Stimulated activated naive CD4-positive, alpha-beta T cell (primary cell): ENCODE measurements around the gene KCNQ1.
"Not testable (repeated sequence)": the region's sequence is repeated elsewhere in the genome, so short reads cannot be mapped to it uniquely, and the experiment has no call there.

Source experiments
- DNase-seq, 6 experiments: peaks; one replicate each; lab custom pipeline; 2025; lab: John Stamatoyannopoulos, UW

KCNQ1 gene

GRCh38 chr11:2474059-2474901 is 29.5 kb downstream of the KCNQ1 start:
- no peak for DNase-seq

- DNase-seq = no peak
Observed at GRCh38 chr11:2475136-2475918, 30.5 kb downstream of the KCNQ1 start.

GRCh38 chr11:2477254-2477653 is 32.4 kb downstream of the KCNQ1 start:
- DNase-seq = no peak

GRCh38 chr11:2477936-2478335 is 33.1 kb downstream of the KCNQ1 start:
- no peak for DNase-seq

- DNase-seq = not testable (repeated sequence)
Observed at GRCh38 chr11:2480067-2480873, 35.5 kb downstream of the KCNQ1 start.

GRCh38 chr11:2480874-2481220 is 36.0 kb downstream of the KCNQ1 start:
- no peak for DNase-seq

GRCh38 chr11:2481253-2481652 is 36.4 kb downstream of the KCNQ1 start:
- DNase-seq = no peak

GRCh38 chr11:2482204-2482603 is 37.4 kb downstream of the KCNQ1 start:
- no peak for DNase-seq

- no peak for DNase-seq
Observed at GRCh38 chr11:2482745-2483144, 37.9 kb downstream of the KCNQ1 start.

- DNase-seq = no peak
Observed at GRCh38 chr11:2483426-2483825, 38.6 kb downstream of the KCNQ1 start.

GRCh38 chr11:2484576-2485125 is 39.8 kb downstream of the KCNQ1 start:
- DNase-seq = no peak

- DNase-seq = no peak
Observed at GRCh38 chr11:2488004-2488403, 43.2 kb downstream of the KCNQ1 start.

GRCh38 chr11:2489083-2489482 is 44.3 kb downstream of the KCNQ1 start:
- no peak for DNase-seq

GRCh38 chr11:2497951-2498350 is 53.1 kb downstream of the KCNQ1 start:
- not testable (repeated sequence) for DNase-seq

GRCh38 chr11:2498750-2499149 is 53.9 kb downstream of the KCNQ1 start:
- no peak for DNase-seq

- no peak for DNase-seq
Observed at GRCh38 chr11:2507212-2507901, 62.5 kb downstream of the KCNQ1 start.

- no peak for DNase-seq
Observed at GRCh38 chr11:2507945-2508749, 63.3 kb downstream of the KCNQ1 start.

GRCh38 chr11:2508793-2509192 is 64.0 kb downstream of the KCNQ1 start:
- DNase-seq = no peak

GRCh38 chr11:2509481-2510001 is 64.7 kb downstream of the KCNQ1 start:
- no peak for DNase-seq

- DNase-seq = no peak
Observed at GRCh38 chr11:2510626-2511402, 66.0 kb downstream of the KCNQ1 start.
